SU-DHL-6 (cell line): ENCODE measurements around the gene STAMBPL1.

ENCODE experiments used
- H2AFZ ChIP-seq: fragments of 200-600 bp; sonication (generic); 2 replicates; pipeline ENCODE4 v1.6.1; 2014; ENCODE audit warnings: low read depth, mild to moderate bottlenecking, moderate library complexity, mixed read lengths, antibody characterized with exemption, low read length; ENCODE audit not compliant: severe bottlenecking
- H3F3A ChIP-seq: fragments of 200-600 bp; shearing (Covaris generic); 2 replicates; pipeline ENCODE4 v1.6.0; 2016; ENCODE audit warnings: antibody characterized with exemption, mild to moderate bottlenecking; ENCODE audit not compliant: insufficient read depth
- H3K27ac ChIP-seq: fragments of 200-600 bp; sonication (generic); 2 replicates; pipeline ENCODE4 v1.5.1; 2016; ENCODE audit warnings: low read depth, mild to moderate bottlenecking, low read length, moderate library complexity, mixed read lengths
- H3K27me3 ChIP-seq: fragments of 200-600 bp; sonication (generic), shearing (Covaris generic); 2 replicates; pipeline ENCODE4 v1.6.0; 2014; ENCODE audit warnings: mild to moderate bottlenecking, low read length
- H3K36me3 ChIP-seq: fragments of 200-600 bp; sonication (generic); 2 replicates; pipeline ENCODE4 v1.6.1; 2014; ENCODE audit warnings: mild to moderate bottlenecking, low read length, mixed read lengths
- H3K4me2 ChIP-seq: fragments of 300-600, 200-600 bp; shearing (Covaris generic), sonication (generic); 2 replicates; pipeline ENCODE4 v1.6.0; 2014; ENCODE audit warnings: low read length, low read depth, mild to moderate bottlenecking; ENCODE audit not compliant: poor library complexity, severe bottlenecking
- H3K4me3 ChIP-seq: fragments of 200-600 bp; sonication (generic); 2 replicates; pipeline ENCODE4 v1.5.1; 2014; ENCODE audit warnings: antibody characterized with exemption, low read length, mild to moderate bottlenecking, mixed read lengths; ENCODE audit not compliant: insufficient read depth, poor library complexity, severe bottlenecking
- H3K79me2 ChIP-seq: fragments of 200-600 bp; sonication (generic); 2 replicates; pipeline ENCODE4 v1.6.1; 2014; ENCODE audit warnings: mild to moderate bottlenecking, low read length, moderate library complexity; ENCODE audit not compliant: insufficient read depth
- H3K9ac ChIP-seq: fragments of 200-600 bp; sonication (generic); 2 replicates; pipeline ENCODE4 v1.7.0; 2014; ENCODE audit warnings: mild to moderate bottlenecking, low read length
- H3K9me2 ChIP-seq: fragments of 200-600 bp; sonication (generic); replicated peaks from 2 replicates; pipeline ENCODE4 v1.6.1; 2014; ENCODE audit warnings: low read length; ENCODE audit not compliant: insufficient read depth
- H3K9me3 ChIP-seq: fragments of 200-600 bp; sonication (generic); 2 replicates; pipeline ENCODE4 v1.6.1; 2014; ENCODE audit warnings: low read length, mixed read lengths; ENCODE audit not compliant: insufficient read depth
- H4K20me1 ChIP-seq: fragments of 200-600 bp; sonication (generic); 2 replicates; pipeline ENCODE4 v1.6.1; 2014; ENCODE audit warnings: low read depth, mild to moderate bottlenecking, antibody characterized with exemption, low read length, moderate library complexity, mixed read lengths
- EZH2phosphoT487 ChIP-seq: fragments of 200-600 bp; sonication (generic), shearing (Covaris generic); conservative IDR thresholded peaks from 2 replicates; pipeline ENCODE4 v1.6.1; 2018; ENCODE audit warnings: mild to moderate bottlenecking, antibody characterized with exemption, low read length, moderate library complexity, mixed read lengths
- TF ChIP-seq, protein P1 (sequence below): fragments of 200-600 bp; sonication (generic); IDR thresholded peaks from one replicate; pipeline ENCODE4 v1.5.1; 2017; ENCODE audit warnings: antibody characterized with exemption, mild to moderate bottlenecking, low read length, moderate library complexity; ENCODE audit not compliant: insufficient read depth, poor library complexity, severe bottlenecking

STAMBPL1 gene

GRCh38 chr10:88903715-88904114, 23.7 kb downstream of the STAMBPL1 start:
- H2AFZ ChIP-seq: no peak overlapping the region
- no peaks in the 10 kb centered on the region for H3K9me3 ChIP-seq
- no peak overlapping the region for H3K9ac ChIP-seq
- no peak overlapping the region for H3K4me3 ChIP-seq
- peaks cover 13% of the 10 kb centered on the region for H3K36me3 ChIP-seq
- TF ChIP-seq, protein P1, sequence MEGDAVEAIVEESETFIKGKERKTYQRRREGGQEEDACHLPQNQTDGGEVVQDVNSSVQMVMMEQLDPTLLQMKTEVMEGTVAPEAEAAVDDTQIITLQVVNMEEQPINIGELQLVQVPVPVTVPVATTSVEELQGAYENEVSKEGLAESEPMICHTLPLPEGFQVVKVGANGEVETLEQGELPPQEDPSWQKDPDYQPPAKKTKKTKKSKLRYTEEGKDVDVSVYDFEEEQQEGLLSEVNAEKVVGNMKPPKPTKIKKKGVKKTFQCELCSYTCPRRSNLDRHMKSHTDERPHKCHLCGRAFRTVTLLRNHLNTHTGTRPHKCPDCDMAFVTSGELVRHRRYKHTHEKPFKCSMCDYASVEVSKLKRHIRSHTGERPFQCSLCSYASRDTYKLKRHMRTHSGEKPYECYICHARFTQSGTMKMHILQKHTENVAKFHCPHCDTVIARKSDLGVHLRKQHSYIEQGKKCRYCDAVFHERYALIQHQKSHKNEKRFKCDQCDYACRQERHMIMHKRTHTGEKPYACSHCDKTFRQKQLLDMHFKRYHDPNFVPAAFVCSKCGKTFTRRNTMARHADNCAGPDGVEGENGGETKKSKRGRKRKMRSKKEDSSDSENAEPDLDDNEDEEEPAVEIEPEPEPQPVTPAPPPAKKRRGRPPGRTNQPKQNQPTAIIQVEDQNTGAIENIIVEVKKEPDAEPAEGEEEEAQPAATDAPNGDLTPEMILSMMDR: no peak
- TF ChIP-seq EZH2phosphoT487: no peak
- no peak overlapping the region for H3K4me2 ChIP-seq
- H3F3A ChIP-seq: no peaks in the 10 kb centered on the region
- no peaks in the 10 kb centered on the region for H3K9me2 ChIP-seq
- no peaks in the 10 kb centered on the region for H4K20me1 ChIP-seq
- H3K27me3 ChIP-seq: no peaks in the 10 kb centered on the region
- H3K27ac ChIP-seq: no peak overlapping the region
- H3K79me2 ChIP-seq: 0 out of 2 replicates have a peak, but pooled peaks cover 6% of the 10 kb centered on the region

DNA sequence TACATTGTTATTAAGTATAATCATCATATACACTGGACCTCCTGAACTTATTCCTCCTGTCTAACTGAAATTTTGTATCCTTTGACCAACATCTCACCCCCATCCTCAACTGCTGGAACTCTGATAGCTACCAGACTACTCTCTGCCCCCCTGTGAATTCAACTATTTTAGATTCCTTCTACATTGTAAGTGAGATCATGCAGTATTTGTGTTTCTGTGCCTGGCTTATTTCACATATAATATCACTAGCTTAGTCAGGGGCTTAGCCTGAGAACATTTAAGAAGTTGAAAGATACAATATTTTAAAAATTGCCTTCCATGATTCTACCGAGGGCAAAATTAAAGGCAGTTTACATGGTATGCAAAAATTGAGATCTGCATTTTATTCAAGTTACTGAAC, 26.9 kb downstream of the STAMBPL1 start:
- no peaks in the 10 kb centered on the region for H3F3A ChIP-seq
- H3K4me3 ChIP-seq: no peak overlapping the region
- no peaks in the 10 kb centered on the region for H3K27me3 ChIP-seq
- H3K9me2 ChIP-seq: no peaks in the 10 kb centered on the region
- H3K79me2 ChIP-seq: no peaks in the 10 kb centered on the region
- H4K20me1 ChIP-seq: no peaks in the 10 kb centered on the region
- TF ChIP-seq, protein P1: no peak
- TF ChIP-seq EZH2phosphoT487: no peak
- H3K9ac ChIP-seq: no peak overlapping the region
- peaks cover 18% of the 10 kb centered on the region for H3K36me3 ChIP-seq
- H3K9me3 ChIP-seq: no peaks in the 10 kb centered on the region
- H2AFZ ChIP-seq: no peak overlapping the region
- no peak overlapping the region for H3K27ac ChIP-seq
- no peak overlapping the region for H3K4me2 ChIP-seq

DNA sequence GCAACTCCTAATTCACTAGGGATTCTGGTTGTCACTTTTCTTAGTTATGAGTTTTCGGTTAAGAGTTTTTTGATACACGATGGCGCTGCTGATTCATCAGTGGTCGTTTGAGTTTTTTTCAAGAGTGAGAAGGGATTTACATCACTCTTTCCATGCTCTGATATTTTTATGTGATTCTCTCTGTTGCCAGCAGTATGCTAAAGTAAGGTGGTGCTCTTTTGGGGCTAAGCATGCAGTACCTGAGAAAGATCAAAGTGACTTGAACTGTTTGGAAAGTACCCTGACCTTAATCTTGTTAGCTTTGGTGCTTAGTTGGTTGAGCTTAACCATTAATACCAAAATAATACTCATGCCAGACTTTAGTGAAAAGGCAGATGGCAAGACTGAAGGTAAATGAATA, 28.1 kb downstream of the STAMBPL1 start:
- peaks cover 13% of the 10 kb centered on the region for H3K36me3 ChIP-seq
- no peaks in the 10 kb centered on the region for H4K20me1 ChIP-seq
- H3K4me2 ChIP-seq: no peak overlapping the region
- no peaks in the 10 kb centered on the region for H3K9me2 ChIP-seq
- no peaks in the 10 kb centered on the region for H3K79me2 ChIP-seq
- no peaks in the 10 kb centered on the region for H3K27me3 ChIP-seq
- H3K4me3 ChIP-seq: no peak overlapping the region
- H3K27ac ChIP-seq: no peak overlapping the region
- H3K9me3 ChIP-seq: no peaks in the 10 kb centered on the region
- H3F3A ChIP-seq: no peaks in the 10 kb centered on the region
- H2AFZ ChIP-seq: no peak overlapping the region
- H3K9ac ChIP-seq: no peak overlapping the region
- TF ChIP-seq EZH2phosphoT487: no peak
- TF ChIP-seq, protein P1: no peak
